HG02852 (cell line): ENCODE measurements around the gene SPATA33.
A peak's percentile ranks its signal among the peaks of the same experiment; 100 is the strongest.
"Not testable (repeated sequence)": the region's sequence is repeated elsewhere in the genome, so short reads cannot be mapped to it uniquely, and the experiment has no call there.

Experiments used
- ATAC-seq: cut with Tn5 transposase; IDR thresholded peaks from one replicate; pipeline ENCODE4 v1.9.1; 2021; ENCODE audit warnings: mild to moderate bottlenecking, moderate library complexity; ENCODE audit not compliant: unreplicated experiment

Gene SPATA33

DNA sequence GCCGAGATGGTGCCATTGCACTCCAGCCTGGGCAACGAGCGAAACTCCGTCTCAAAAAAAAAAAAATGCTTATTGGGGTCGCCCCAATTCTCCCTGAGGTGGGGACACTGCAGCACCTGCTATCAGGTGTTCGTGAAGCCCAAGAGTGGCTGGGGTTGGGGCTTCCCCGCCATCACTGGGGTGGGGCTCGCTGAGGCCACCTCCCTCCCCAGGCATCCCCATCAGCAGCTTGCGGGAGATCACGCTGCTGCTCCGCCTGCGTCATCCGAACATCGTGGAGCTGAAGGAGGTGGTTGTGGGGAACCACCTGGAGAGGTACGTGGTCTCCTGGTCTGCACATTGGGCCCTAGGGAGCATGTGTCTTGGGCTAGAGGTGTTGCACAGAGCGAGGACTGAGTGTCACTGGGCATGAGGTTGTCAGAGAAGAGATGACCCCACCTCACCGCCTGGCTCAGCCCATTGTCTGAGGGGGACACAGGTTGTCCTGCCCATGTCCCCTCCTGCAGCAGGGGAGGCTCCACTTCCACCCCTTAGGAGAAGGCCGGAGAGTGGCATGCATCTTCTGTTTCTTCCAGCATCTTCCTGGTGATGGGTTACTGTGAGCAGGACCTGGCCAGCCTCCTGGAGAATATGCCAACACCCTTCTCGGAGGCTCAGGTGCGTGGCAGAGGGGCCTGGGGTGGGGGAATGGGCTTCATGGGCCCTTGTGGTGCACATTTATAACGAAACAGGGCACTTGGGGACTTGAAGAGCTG, 33.8 kb downstream of the SPATA33 start:
- ATAC-seq: no peak

DNA sequence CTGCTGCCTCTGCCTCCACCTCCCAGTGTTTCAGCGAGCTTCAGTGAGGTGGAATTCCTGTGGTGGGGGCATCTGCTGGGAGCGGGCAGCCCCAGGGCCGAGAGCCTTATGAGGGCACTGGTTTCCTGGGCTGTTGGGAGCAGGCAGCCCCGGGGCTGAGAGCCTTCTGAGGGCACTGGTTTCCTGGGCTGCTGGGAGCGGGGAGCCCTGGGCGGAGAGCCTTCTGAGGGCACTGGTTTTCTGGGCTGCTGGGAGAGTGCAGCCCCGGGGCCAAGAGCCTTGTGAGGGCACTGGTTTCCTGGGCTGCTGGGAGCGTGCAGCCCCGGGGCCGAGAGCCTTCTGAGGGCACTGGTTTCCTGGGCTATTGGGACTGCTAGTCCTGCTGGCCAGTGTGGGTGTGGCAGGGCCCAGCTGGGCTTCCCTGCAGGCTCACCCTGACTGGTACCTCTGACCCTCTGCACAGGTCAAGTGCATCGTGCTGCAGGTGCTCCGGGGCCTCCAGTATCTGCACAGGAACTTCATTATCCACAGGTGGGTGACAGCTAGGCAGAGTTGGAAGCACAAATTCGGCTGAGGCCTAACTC, 34.4 kb downstream of the SPATA33 start:
- no peak for ATAC-seq

DNA sequence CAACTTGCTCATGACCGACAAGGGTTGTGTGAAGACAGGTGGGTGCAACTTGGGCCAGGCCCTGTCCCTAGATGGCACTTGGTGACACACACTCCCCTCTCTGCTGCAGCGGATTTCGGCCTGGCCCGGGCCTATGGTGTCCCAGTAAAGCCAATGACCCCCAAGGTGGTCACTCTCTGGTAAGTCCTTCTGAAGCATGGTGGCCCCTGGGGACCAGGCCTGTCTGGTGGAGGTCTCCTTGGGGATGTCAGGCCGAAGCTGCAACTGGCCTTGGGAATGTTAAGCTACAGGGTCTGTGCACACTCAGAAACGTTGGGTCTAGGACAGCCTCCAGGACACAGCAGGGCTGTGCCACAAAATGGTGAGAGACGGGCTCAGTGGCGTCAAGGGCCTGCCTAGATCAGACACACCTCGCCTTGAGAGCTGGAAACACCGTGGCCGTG, 35.7 kb downstream of the SPATA33 start:
- no peak for ATAC-seq

DNA sequence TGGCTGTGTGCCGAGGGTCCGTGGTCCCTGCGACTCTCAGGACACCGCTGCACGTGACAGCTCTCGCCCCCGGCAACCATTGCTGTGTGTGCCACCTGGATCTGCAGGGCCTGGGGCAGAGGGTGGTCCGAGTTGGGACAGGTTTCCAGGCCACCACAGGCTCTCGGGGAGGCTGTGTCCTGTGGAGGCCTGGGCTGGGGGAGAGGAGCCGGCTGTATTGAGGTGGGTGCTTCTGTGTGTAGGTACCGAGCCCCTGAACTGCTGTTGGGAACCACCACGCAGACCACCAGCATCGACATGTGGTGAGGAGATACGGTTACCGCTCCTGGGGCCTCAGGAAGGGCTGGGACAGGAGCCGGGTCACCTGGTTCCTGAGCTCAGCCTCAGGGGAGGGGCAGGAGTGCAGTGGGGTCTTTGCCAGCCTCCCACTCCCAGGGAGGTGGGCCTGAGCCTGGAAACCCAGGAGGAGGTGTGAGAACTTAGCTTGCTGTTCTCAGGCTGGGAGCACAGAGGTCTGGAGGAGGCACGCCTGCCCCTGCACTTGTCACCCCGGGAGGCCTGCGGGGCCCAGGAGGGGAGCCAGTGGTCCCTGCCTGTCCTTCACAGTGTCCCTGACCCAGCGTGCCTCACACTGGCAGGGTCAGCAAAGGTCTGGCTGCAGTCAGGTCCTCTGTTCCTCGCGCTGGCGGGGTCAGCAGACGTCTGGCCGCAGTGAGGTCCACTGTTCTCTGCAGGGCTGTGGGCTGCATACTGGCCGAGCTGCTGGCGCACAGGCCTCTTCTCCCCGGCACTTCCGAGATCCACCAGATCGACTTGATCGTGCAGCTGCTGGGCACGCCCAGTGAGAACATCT, 36.5 kb downstream of the SPATA33 start:
- ATAC-seq: no peak

DNA sequence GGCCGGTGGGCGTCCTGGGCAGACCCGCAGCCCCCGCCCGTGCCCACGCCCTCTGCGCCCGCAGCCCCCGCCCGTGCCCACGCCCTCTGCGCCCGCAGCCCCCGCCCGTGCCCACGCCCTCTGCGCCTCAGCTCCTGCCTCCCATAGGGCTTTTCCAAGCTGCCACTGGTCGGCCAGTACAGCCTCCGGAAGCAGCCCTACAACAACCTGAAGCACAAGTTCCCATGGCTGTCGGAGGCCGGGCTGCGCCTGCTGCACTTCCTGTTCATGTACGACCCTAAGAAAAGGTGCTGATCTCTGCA, 37.1 kb downstream of the SPATA33 start:
- ATAC-seq: not testable (repeated sequence)

DNA sequence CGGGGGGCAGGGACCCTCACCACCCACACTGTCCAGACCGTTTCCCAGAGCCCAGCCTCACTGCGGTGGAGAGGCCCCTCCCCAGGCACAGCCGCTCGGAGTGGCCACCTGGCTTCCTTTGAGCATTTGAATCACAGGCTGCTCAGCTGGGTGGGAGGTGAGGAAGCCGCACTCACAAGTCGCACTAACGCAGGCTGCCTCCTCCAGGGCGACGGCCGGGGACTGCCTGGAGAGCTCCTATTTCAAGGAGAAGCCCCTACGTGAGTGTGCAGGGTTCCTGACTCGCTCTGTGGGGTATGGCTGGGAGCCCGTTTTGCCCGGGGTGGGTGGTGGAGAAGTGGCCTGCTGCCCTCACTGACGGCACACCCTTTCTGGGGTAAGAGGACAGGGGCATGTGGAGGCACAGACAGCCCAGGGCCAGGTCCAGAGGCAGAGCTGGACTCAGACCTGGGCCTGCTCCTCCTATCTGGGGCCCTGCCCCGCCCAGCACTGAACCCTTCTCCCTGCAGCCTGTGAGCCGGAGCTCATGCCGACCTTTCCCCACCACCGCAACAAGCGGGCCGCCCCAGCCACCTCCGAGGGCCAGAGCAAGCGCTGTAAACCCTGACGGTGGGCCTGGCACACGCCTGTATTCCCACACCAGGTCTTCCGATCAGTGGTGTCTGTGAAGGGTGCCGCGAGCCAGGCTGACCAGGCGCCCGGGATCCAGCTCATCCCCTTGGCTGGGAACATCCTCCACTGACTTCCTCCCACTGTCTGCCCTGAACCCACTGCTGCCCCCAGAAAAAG, 37.6 kb downstream of the SPATA33 start:
- no peak for ATAC-seq

DNA sequence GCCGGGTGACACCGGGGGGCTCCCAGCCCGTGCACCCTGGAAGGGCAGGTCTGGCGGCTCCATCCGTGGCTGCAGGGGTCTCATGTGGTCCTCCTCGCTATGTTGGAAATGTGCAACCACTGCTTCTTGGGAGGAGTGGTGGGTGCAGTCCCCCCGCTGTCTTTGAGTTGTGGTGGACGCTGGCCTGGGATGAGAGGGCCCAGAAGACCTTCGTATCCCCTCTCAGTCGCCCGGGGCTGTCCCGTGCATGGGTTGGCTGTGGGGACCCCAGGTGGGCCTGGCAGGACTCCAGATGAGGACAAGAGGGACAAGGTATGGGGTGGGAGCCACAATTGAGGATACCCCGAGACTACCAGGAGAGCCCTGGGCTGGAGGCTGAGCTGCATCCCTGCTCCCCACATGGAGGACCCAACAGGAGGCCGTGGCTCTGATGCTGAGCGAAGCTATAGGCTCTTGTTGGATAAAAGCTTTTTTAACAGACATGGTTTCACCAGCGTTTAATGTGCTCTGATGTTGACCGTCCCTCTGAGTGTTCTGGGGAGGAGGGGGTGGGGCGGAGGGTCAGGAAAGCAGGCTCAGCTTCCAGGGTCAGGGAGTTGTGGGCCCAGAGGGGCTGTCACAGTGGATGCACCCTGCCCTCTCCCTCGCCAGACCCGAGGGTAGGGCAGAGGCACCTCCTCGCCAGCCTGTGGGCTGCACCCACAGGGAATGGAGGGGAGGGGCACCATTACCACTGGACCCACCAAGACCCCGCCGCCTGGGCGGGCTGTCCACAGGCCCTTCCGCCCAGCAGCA, 38.4 kb downstream of the SPATA33 start:
- ATAC-seq: no peak

DNA sequence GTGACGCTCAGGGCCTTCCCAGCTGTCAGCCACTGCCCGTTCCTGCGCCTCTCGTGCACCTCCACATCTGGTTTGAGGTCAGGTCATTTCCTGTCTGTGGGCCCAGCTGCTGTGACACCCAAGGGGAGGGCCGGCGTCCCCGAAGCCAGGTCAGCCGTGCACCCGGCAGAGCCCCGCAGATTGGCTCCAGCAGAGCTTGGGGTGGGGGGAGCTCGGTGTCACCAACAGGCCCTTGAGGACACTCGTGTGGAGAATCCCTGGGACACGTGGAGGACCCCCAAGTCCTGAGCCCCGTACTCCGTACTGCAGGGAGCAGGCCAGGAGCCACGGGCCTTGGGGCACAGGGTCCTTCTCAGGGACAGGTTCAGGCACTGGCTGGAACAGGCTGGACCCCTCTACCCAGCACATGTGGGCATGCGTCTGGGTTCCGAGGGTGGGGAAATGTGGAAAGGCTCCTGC, 39.1 kb downstream of the SPATA33 start:
- ATAC-seq: no peak

DNA sequence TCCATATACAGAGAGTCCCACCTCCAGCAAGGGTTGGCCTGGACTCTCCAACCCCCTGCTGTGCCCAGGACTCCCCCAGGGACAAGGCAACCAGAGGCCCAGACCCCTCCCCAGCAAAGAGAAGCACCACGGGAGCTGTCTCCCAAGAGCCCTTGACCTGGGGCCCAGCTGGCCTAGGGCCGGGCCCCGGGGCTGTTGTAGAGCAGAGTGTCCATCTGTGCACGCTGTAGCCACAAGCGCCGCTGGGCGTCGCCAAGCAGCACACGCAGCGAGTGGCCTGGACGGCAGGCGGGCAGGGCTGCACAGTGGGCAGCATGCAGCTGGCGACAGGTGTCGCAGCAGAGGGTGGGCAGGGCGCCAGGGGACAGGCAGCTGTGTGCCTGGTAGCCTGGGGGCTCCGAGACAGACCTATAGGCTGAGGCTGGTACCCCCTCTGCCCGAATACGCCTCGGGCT, 39.6 kb downstream of the SPATA33 start:
- ATAC-seq: no peak

DNA sequence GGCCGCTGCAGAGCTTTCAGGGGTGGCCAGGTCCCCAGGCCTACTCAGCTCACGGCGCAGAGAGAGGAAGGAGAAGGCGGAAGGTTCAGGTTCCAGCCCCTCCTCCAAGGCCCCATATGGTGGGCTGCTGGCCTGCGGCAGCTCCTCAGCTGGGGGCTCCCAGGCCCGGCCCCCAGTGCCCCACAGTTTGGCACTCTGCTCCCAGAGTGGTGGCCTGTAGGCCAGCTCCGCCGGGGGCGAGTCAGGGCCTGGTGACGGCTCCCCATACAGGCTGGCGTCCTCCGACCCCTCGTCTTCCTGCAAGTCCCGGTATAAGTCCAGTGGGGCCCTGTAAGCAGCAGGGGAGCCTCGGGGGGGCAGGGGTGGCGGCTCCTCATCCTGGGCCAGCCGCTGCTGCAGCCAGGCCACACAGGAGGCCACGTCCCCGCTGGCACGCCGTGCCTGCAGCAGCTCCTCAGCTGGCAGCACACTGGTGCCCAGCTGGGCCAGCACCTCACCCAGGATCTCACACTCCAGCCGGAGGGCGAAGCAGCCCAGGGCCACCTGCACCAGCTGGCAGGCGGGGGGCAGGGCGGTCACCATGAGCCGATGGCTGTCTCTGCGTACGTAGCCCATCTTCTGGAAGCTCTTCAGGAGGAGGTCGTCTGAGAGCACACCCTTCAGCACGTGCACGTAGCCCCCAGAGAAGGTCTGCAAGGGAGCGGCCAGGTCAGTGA, 40.1 kb downstream of the SPATA33 start:
- ATAC-seq: no peak

DNA sequence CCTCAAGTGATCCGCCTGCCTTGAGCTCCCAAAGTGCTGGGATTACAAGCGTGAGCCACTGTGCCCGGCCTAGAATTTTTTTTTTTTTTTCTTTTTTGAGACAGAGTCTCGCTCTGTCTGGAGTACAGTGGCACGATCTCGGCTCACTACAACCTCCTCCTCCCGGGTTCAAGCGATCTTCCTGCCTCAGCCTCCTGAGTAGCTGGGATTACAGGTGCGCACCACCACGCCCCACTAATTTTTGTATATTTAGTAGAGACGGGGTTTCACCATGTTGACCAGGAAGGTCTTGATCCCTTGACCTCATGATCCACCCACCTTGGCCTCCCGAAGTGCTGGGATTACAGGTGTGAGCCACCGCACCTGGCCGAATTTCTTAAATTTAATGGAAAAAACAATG, 41.1 kb downstream of the SPATA33 start:
- not testable (repeated sequence) for ATAC-seq

DNA sequence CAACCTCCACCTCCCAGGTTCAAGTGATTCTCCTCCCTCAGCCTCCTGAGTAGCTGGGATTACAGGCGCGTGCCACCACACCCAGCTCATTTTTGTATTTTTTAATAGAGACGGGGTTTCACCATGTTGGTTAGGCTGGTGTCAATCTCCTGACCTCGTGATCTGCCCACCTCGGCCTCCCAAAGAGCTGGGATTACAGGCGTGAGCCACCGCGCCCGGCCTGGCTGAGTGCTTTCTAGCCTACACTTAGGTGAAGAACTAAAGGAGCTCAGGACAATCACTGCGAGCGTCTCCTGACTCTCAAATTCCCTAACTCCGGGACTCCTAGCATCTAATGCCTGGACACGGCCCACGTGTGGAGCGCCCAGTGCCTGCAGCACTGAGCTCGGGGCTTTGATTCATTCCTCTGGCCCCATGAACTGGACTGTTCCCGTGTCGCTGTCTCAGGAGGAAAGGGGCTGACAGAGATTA, 42.0 kb downstream of the SPATA33 start:
- ATAC-seq: not testable (repeated sequence)

DNA sequence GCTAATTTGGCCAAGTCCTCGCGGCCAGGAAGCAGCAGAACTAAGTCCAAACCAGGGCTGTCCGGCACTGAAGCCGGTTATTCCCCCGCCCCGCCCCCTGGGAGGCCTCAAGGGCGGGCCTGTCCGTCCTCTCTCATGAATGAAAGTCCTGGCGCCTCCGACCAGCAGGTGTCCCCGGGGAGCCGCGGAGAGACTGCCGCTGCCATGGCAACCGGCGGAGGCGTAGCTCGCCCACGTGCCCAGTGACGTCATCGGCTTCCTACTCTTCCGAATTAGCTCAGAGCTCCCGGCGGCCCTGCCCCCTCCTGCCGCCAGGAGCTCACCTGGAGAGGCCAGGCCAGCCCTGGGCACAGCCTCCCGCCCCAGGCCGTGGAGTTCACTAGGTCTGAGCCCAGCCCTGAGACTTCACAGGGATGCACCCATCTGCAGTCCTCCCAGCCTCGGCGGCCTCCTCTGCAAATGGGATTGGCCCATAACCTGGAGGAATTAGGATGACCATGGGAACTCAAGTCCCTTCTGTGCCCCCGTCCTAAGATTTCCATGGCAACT, 42.5 kb downstream of the SPATA33 start:
- peak; percentile 43 for ATAC-seq

DNA sequence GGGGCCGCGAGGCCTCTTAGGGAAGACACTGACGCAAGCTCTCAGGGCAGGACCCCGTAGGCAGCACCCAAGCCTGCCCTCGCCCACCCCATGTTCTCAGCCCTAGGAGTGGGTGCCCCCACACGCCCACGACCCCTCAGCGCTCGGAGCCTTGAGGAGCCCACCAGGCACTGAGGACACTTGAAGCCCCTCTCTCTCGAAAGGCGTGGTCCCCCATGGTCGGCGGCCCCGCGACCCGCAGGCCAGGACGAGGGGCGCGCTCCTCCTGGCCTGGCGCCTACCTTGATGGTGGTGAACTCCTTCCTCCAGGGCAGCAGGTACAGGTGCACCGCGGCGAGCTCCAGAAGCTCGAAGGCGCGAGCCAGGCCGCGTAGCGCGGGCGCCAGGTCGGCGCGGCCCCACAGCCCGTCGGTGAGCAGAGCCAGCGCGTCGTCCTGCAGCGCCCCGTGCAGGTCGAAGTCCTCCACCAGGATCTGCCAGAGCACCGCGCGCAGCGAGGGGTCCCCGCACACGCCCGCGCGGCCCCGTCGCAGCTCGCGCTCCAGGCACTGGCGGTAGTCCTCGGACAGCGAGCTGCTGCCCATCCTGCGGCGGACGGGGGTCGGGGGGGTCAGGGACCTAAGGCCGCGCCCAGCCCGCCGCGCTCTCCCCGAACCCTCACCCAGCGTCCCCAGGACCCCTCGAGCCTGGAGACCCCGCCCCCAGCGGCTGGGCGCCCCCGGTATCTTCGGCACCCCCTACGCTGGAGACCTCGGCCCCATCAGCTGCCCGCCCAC, 43.2 kb downstream of the SPATA33 start:
- no peak for ATAC-seq

DNA sequence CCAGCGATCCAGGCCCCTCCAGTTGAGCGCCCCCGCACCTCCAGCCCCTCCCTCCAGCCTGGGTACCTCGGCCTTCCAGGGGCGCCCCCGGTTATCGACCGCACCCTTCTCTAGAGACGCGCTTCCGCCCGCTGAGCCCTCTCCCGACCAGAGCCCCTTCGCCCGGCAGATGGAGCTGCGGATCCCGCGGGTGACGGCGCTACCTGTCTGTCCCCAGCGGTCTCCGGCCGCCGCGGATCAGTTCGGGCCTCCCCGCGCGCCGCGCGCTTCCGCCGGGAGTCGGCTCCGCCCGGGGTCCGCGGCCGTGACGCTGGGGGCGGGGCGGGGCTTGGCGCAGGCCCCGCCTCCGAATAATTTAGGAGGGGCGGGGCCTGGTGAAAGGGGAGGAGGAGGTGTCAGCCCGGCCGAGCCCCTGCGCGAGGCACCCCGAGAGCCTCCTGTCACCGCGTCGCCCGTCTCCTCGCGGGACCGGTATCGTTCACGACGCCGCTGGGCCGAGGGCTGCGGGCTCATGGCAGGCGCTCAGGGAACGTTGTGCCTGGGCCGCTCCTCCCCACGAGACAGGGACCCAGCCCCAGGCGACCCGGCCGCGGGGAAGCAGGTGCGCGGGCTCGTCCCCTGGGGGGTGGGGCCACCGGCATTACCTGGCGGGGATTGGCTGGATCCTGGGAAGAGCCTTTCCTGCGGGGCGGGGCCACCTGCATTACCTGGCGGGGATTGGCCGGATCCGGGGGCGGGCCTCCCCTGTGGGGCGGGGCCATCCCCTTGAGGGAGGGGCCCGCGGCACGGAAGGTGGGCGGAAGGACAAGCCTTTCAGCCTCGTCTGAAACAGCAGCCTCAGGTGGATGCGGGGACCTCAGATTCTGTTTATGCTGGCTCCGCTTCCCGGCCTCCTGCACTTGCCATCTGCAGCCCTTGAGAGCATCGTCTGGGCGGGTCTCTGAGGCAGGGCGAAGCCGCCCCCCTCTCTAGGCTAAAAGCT, 44.1 kb downstream of the SPATA33 start, which contains the start of gene SPATA2L:
TSS of gene SPATA2L (minus strand) at position 281 of the 982 bp plus-strand sequence. CDS start 473 bp downstream, outside the sequence.
- ATAC-seq: peak; percentile 68

DNA sequence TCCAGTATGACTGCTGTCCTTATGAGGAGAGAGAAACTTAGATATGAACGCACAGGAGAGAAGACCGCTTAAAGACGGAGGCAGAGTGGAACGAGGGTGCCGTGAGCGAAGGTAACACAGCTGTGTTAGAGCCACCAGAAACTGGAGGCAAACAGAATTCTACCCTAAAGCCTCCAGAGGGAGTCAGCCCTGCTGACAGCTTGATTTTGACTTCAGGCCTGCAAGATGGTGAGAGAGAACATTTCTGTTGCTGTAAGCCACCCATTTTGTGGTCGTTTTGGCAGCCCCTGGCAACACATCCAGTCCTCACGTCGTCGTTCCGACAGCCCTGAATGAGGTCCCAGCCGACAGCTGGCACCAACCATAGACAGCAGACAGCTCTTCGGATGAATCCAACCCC, 46.6 kb downstream of the SPATA33 start:
- ATAC-seq: no peak

DNA sequence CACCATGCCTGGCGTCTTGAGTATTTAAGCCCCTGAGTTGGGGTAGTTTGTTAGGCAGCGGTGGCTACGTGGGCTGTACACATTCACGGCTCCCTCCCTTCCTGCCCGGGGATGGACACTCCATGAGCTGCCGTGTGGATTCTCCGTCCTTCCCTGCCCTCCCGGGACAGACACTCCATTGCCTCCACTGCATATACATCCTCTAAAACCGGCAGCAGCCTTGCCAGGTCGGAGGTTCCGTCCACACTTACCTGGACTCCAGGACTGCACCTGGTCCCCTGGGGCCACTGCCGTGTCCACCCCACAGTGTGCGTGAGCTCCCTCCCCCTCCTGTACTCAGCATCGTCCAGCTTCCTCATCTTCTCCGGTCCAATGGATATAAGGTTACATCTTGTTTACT, 47.4 kb downstream of the SPATA33 start:
- ATAC-seq: no peak
